Measurements from ENCODE around the gene ZFAND3.
"Not testable (repeated sequence)": the region's sequence is repeated elsewhere in the genome, so short reads cannot be mapped to it uniquely, and the experiment has no call there.

ZFAND3 gene

DNA sequence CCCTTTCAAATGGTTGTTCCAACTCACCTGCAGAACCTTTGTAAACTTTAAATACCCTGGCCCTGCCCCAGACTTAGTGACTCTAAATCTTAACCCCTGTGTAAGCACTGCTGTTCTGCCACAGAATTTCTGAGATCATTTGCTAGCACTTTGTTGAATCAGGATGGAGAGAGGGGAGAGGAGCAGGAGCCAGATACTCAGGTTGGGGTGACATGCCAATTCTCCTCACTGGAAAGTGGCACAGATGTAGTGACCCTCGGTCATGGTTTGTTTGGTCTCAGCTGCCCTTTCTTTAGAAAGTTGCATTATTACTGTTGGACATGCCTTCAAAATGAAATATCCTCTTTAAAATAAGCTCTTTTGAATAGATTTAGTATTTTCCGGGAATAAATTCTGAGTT, 168.0 kb downstream of the ZFAND3 start:
- Histone ChIP-seq H3K4me2 (peak overlapping the region in 2 of 11 experiments; percentile 1 to 42; a peak in 9 of 22 replicates), H3K4me3 (no peak overlapping the region), H3K9ac (no peak overlapping the region), H3K4me1 (peaks cover 11 to 48% (median 15%) of the 10 kb centered on the region in 10 experiments; a peak in 18 of 20 replicates), H3K9me3 (replicated peaks in 1 of 11) (no peaks in the 10 kb centered on the region), H4K20me1 (peaks cover 83 to 100% (median 98%) of the 10 kb centered on the region in 11 experiments), H3K36me3 (no peaks in the 10 kb centered on the region), H3K27ac (no peak overlapping the region), H3K27me3 (no peaks in the 10 kb centered on the region)
- no peak for TF ChIP-seq Cebpa-rat (IDR thresholded peaks at IDR 0.05)

DNA sequence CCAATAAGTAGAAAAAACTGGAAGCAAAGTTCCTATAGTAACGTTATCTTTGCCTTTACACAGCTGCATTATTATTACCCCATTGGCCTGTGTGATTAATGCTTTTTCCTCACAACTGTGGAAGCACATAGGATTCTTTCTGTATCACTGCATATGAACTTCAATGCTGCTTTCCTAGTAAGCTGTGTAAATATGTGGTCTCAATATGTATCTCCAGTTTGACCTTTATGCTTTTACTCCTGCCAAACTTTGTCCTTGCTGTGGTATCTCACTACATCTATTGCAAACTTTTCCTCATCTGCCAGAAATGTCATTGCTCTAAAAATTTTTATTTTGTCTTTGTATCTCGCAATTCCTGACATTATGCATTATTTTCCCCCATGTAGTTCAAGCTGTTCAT, 168.6 kb downstream of the ZFAND3 start:
- H3K36me3 ChIP-seq = no peaks in the 10 kb centered on the region
- H4K20me1 ChIP-seq = peaks cover 85 to 100% (median 99%) of the 10 kb centered on the region in 11 experiments
- H3K4me2 ChIP-seq = peak overlapping the region in 8 of 11 experiments; percentile 1 to 42 (median 14); a peak in 8 of 22 replicates
- H3K9ac ChIP-seq = no peak overlapping the region
- H3K4me1 ChIP-seq = peaks cover 11 to 48% (median 15%) of the 10 kb centered on the region in 10 experiments; a peak in 18 of 20 replicates
- H3K4me3 ChIP-seq = no peak overlapping the region
- no peak overlapping the region for H3K27ac ChIP-seq
- TF ChIP-seq Cebpa-rat (IDR thresholded peaks at IDR 0.05) = no peak
- H3K9me3 ChIP-seq (replicated peaks in 1 of 11) = no peaks in the 10 kb centered on the region
- no peaks in the 10 kb centered on the region for H3K27me3 ChIP-seq

- H3K4me1 ChIP-seq = peaks cover 11 to 48% (median 15%) of the 10 kb centered on the region in 10 experiments; a peak in 18 of 20 replicates
- H3K9me3 ChIP-seq (replicated peaks in 1 of 11) = no peaks in the 10 kb centered on the region
- H3K9ac ChIP-seq = no peak overlapping the region
- H3K4me2 ChIP-seq = peak overlapping the region in 6 of 11 experiments; percentile 3 to 42 (median 18); a peak in 5 of 22 replicates
- no peak for TF ChIP-seq Cebpa-rat (IDR thresholded peaks at IDR 0.05)
- H3K27me3 ChIP-seq = no peaks in the 10 kb centered on the region
- H3K4me3 ChIP-seq = no peak overlapping the region
- no peak overlapping the region for H3K27ac ChIP-seq
- H3K36me3 ChIP-seq = no peaks in the 10 kb centered on the region
- peaks cover 83 to 100% (median 99%) of the 10 kb centered on the region in 11 experiments for H4K20me1 ChIP-seq
These were observed 169.2 kb downstream of the ZFAND3 start for GRCh38 chr6:37988696-37989095.

GRCh38 chr6:37990762-37991525, 171.4 kb downstream of the ZFAND3 start:
- Histone ChIP-seq H3K27me3 (no peaks in the 10 kb centered on the region), H3K36me3 (no peaks in the 10 kb centered on the region), H4K20me1 (peaks cover 79 to 100% (median 97%) of the 10 kb centered on the region in 11 experiments), H3K4me3 (no peak overlapping the region), H3K27ac (no peak overlapping the region), H3K4me1 (peaks cover 11 to 33% (median 15%) of the 10 kb centered on the region in 10 experiments; a peak in 18 of 20 replicates), H3K4me2 (no peak overlapping the region), H3K9me3 (replicated peaks in 1 of 11) (no peaks in the 10 kb centered on the region), H3K9ac (no peak overlapping the region)
- no peak for TF ChIP-seq Cebpa-rat (IDR thresholded peaks at IDR 0.05)

GRCh38 chr6:37992749-37993148, 173.2 kb downstream of the ZFAND3 start:
- peaks cover 0 to 7% (median 5%) of the 10 kb centered on the region in 11 experiments; a peak in 8 of 22 replicates for H3K9me3 ChIP-seq (replicated peaks in 1 of 11)
- no peak for TF ChIP-seq Cebpa-rat (IDR thresholded peaks at IDR 0.05)
- no peak overlapping the region for H3K9ac ChIP-seq
- H3K36me3 ChIP-seq = 0 out of 22 replicates have a peak, but pooled peaks cover 0 to 8% (median 0%) of the 10 kb centered on the region in 11 experiments
- H3K4me3 ChIP-seq = no peak overlapping the region
- H4K20me1 ChIP-seq = peaks cover 66 to 100% (median 89%) of the 10 kb centered on the region in 11 experiments
- peaks cover 7 to 15% (median 9%) of the 10 kb centered on the region in 10 experiments; a peak in 17 of 20 replicates for H3K4me1 ChIP-seq
- no peak overlapping the region for H3K4me2 ChIP-seq
- H3K27me3 ChIP-seq = no peaks in the 10 kb centered on the region
- H3K27ac ChIP-seq = no peak overlapping the region

- not testable (repeated sequence) for H3K36me3 ChIP-seq, H3K4me2 ChIP-seq, H3K4me3 ChIP-seq, H3K27ac ChIP-seq, H3K27me3 ChIP-seq, H3K9ac ChIP-seq
- peaks cover 0 to 12% (median 7%) of the 10 kb centered on the region in 11 experiments; a peak in 8 of 22 replicates for H3K9me3 ChIP-seq (replicated peaks in 1 of 11)
- peaks cover 67 to 100% (median 88%) of the 10 kb centered on the region in 11 experiments for H4K20me1 ChIP-seq
- H3K4me1 ChIP-seq = peaks cover 3 to 11% (median 5%) of the 10 kb centered on the region in 10 experiments; a peak in 16 of 20 replicates
These were observed 173.7 kb downstream of the ZFAND3 start for GRCh38 chr6:37993194-37993593.

GRCh38 chr6:37993596-37993995, 174.1 kb downstream of the ZFAND3 start:
- Histone ChIP-seq H3K4me2 (no peak overlapping the region), H4K20me1 (peaks cover 64 to 100% (median 88%) of the 10 kb centered on the region in 11 experiments), H3K36me3 (peaks cover 0 to 11% (median 0%) of the 10 kb centered on the region in 11 experiments; a peak in 1 of 22 replicates), H3K9ac (no peak overlapping the region), H3K4me3 (no peak overlapping the region), H3K27ac (no peak overlapping the region), H3K4me1 (peaks cover 0 to 6% (median 1%) of the 10 kb centered on the region in 10 experiments; a peak in 12 of 20 replicates), H3K9me3 (replicated peaks in 1 of 11) (peaks cover 0 to 16% (median 9%) of the 10 kb centered on the region in 11 experiments; a peak in 13 of 22 replicates), H3K27me3 (no peaks in the 10 kb centered on the region)
- TF ChIP-seq Cebpa-rat (IDR thresholded peaks at IDR 0.05) = no peak

GRCh38 chr6:37994223-37994622, 174.7 kb downstream of the ZFAND3 start:
- Histone ChIP-seq H3K27me3 (no peaks in the 10 kb centered on the region), H3K36me3 (peaks cover 0 to 17% (median 4%) of the 10 kb centered on the region in 11 experiments; a peak in 3 of 22 replicates), H3K9ac (no peak overlapping the region), H3K9me3 (replicated peaks in 1 of 11) (peaks cover 0 to 22% (median 13%) of the 10 kb centered on the region in 11 experiments; a peak in 16 of 22 replicates), H4K20me1 (peaks cover 58 to 100% (median 84%) of the 10 kb centered on the region in 11 experiments), H3K4me1 (peaks cover 0 to under 1% (median 0%) of the 10 kb centered on the region in 10 experiments; a peak in 1 of 20 replicates), H3K4me3 (no peak overlapping the region), H3K4me2 (no peak overlapping the region), H3K27ac (no peak overlapping the region)
- TF ChIP-seq Cebpa-rat (IDR thresholded peaks at IDR 0.05) = no peak

- no peak overlapping the region for H3K27ac ChIP-seq
- no peak overlapping the region for H3K9ac ChIP-seq
- TF ChIP-seq Cebpa-rat (IDR thresholded peaks at IDR 0.05) = no peak
- no peak overlapping the region for H3K4me2 ChIP-seq
- H3K4me3 ChIP-seq = no peak overlapping the region
- H3K9me3 ChIP-seq (replicated peaks in 1 of 11) = peaks cover 0 to 33% (median 25%) of the 10 kb centered on the region in 11 experiments; a peak in 16 of 22 replicates
- no peaks in the 10 kb centered on the region for H3K4me1 ChIP-seq
- peaks cover 0 to 23% (median 6%) of the 10 kb centered on the region in 11 experiments; a peak in 5 of 22 replicates for H3K36me3 ChIP-seq
- H3K27me3 ChIP-seq = no peaks in the 10 kb centered on the region
- H4K20me1 ChIP-seq = peaks cover 34 to 100% (median 76%) of the 10 kb centered on the region in 11 experiments
These were observed 178.8 kb downstream of the ZFAND3 start for GRCh38 chr6:37998366-37998765.
